HG03520 (cell line): ENCODE data around the gene EPB41L4A.
"Not testable (repeated sequence)": the region's sequence is repeated elsewhere in the genome, so short reads cannot be mapped to it uniquely, and the experiment has no call there.

ENCODE experiments used
- ATAC-seq: cut with Tn5 transposase; IDR thresholded peaks from one replicate; pipeline ENCODE4 v1.9.1; 2021; ENCODE audit warnings: mild to moderate bottlenecking, moderate library complexity; ENCODE audit not compliant: unreplicated experiment

Gene EPB41L4A, protein sequence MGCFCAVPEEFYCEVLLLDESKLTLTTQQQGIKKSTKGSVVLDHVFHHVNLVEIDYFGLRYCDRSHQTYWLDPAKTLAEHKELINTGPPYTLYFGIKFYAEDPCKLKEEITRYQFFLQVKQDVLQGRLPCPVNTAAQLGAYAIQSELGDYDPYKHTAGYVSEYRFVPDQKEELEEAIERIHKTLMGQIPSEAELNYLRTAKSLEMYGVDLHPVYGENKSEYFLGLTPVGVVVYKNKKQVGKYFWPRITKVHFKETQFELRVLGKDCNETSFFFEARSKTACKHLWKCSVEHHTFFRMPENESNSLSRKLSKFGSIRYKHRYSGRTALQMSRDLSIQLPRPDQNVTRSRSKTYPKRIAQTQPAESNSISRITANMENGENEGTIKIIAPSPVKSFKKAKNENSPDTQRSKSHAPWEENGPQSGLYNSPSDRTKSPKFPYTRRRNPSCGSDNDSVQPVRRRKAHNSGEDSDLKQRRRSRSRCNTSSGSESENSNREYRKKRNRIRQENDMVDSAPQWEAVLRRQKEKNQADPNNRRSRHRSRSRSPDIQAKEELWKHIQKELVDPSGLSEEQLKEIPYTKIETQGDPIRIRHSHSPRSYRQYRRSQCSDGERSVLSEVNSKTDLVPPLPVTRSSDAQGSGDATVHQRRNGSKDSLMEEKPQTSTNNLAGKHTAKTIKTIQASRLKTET

DNA sequence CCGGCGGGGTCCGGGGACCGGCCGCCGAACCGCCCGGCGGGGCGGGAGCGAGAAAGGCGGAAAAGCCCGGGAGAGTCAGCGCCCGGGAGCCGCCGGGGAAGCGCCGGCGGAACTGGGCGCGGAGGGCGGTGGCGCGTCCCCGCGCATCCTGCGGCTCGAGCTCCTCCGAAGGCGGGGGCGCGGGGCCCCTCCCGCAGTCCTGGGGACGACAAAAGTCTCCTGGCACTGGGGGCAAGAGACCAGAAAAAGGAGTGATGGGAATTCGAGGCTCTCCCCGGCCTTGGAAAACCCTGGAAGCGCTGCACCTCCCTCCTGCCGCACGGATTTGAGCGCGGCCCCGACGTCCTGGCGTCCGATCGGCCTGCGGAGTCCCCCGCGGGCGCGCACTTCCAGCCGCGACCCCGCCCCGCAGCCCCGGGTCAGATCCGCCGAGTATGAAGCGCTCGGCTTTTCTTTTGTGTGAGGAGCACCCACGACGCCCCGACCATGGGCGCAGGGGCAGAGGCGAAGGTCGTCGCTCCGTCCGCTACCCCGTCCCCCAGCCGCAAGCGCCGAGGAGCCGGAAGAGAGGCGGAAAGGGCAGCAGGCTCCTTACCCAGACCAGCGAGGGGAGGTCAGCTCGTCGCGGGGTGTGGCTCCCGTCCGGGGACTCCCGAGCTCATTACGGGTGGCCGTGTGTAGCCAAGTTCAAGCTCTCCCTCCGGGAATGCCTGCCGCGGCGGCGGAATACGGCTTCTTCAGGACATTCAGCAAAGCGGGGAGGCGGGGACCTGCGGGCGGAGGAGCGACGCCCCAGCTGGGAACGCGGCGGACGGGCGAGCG lies at the start of gene EPB41L4A:
Gene EPB41L4A, minus strand, starts transcription at position 114 of the 822 bp plus-strand sequence. CDS start 238 bp downstream, outside the sequence.
- peak; percentile 8 for ATAC-seq

DNA sequence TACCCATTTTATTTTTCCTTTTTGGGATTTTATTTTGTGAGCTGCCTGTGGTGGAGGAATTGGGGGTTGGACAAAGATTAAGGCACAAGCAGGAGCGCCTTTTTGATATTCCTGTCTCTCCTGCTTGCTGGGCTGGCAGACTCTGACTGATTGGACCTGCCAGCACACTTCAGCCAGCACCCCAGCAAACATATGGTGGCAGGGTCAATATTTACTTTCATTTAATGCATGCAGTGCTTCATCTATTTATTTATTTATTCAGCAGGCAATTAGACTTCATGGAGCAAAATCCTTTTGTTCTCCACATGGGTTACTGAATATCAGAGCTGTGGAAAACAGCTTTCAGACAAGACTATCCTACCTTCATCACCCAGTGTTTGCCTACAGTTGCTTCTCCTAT lies 48.4 kb upstream of the EPB41L4A start:
- ATAC-seq: no peak

DNA sequence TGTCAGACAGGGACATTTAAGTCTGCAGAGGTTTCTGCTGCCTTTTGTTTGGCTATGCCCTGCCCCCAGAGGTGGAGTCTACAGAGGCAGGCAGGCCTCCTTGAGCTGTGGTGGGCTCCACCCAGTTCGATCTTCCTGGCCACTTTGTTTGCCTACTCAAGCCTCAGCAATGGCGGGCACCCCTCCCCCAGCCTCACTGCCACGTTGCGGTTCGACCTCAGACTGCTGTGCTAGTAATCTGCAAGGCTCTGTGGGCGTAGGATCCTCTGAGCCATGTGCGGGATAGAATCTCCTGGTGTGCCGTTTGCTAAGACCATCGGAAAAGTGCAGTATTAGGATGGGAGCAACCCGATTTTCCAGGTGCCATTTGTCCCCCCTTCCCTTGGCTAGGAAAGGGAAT lies 47.2 kb upstream of the EPB41L4A start:
- ATAC-seq: not testable (repeated sequence)

DNA sequence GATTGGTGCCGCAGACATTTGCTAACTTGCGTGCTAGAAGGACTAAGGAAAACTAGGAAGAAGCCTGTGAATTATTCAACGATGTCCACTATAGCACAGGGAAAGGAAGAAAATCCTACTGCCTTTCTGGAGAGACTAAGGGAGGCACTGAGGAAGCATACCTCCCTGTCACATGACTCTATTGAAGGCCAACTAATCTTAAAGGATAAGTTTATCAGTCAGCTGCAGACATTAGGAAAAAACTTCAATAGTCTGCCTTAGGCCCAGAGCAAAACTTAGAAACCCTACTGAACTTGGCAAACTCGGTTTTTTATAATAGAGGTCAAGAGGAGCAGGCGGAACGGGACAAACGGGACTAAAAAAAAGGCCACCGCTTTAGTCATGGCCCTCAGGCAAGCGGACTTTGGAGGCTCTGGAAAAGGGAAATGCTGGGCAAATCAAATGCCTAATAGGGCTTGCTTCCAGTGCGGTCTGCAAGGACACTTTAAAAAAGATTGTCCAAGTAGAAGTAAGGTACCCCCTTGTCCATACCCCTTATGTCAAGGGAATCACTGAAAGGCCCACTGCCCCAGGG lies 28.2 kb upstream of the EPB41L4A start:
- ATAC-seq: not testable (repeated sequence)

DNA sequence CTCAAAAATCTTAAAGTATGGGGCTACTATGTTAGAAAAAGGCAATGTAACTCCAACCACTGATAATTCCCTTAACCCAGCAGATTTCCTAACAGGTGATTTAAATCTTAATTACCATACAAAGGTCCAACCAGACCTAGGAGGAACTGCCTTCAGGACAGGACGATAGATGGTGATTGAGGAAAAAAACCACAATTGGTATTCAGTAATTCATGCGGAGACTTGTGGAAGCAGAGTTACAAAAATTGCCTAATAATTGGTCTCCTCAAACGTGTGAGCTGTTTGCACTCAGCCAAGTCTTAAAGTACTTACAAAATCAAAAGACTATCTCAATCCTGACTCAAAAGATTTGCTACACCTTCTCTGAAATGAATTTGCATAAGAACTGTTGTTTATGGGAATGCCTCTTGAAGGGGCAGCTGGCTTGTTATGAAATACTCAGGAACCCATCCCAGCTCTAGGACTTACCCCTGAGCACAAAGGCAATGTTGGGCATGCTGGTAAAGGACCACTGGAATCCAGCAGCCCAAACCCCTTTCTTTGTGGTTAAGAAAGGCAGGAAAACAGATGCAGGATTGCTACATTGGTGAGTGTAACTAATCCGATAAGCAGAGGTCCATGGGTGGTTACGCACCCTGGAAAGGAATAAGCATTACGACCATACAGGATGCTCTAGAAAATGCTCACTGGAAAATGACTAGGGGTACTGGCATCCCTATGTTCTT lies 26.7 kb upstream of the EPB41L4A start:
- ATAC-seq: no peak

DNA sequence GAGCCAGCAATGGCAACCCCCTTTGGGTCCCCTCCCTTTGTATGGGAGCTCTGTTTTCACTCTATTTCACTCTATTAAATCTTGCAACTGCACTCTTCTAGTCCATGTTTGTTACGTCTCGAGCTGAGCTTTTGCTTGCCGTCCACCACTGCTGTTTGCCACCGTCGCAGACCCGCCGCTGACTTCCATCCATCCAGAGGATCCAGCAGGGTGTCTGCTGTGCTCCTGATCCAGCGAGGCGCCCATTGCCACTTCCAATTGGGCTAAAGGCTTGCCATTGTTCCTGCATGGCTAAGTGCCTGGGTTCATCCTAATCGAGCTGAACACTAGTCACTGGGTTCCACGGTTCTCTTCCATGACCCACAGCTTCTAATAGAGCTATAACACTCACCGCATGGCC lies 24.9 kb upstream of the EPB41L4A start:
- ATAC-seq: not testable (repeated sequence)

DNA sequence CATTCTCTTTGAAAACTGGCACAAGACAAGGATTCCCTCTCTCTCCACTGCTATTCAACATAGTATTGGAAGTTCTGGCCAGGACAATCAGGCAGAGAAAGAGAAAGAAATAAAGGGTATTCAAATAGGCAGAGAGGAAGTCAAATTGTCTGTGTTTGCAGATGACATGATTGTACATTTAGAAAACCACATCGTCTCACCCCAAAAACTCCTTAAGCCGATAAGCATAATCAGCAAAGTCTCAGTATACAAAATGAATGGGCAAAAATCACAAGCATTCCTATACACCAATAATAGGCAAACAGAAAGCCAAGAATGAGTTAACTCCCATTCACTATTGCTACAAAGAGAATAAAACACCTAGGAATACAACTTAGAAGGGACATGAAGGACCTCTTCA lies 21.0 kb upstream of the EPB41L4A start:
- ATAC-seq: no peak

DNA sequence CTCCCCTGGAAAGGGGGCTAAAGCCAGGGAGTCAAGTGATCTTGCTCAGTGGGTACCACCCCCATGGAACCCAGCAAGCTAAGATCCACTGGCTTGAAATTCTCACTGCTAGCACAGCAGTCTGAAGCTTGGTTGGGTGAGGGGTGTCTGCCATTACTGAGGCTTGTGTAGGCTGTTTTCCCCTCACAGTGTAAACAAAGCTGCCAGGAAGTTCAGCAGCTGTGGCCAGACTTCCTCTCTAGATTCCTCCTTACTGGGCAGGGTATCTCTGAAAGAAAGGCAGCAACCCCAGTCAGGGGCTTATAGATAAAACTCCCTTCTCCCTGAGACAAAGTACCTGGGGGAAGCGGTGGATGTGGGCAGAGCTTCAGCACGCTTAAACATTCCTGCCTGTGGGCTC lies 17.1 kb upstream of the EPB41L4A start:
- no peak for ATAC-seq

DNA sequence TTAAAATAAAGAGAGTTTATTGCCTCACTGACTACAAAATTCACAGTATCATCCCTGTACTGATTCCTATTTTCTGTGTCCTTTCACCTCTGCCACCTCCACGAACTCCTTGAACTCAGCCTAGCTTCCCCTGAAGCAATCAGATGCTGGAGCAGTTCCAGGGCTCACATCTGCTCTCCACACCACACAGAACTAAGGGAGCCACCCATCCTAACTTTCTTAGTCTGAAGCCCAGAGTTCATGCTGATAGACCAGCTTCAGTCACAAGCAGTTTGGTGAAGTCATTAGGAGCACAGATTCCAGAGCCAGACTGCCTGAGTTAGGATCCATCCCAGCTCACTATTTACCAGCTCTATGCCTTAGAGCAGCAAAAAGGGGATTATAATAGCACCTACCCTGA lies 15.6 kb upstream of the EPB41L4A start:
- no peak for ATAC-seq

DNA sequence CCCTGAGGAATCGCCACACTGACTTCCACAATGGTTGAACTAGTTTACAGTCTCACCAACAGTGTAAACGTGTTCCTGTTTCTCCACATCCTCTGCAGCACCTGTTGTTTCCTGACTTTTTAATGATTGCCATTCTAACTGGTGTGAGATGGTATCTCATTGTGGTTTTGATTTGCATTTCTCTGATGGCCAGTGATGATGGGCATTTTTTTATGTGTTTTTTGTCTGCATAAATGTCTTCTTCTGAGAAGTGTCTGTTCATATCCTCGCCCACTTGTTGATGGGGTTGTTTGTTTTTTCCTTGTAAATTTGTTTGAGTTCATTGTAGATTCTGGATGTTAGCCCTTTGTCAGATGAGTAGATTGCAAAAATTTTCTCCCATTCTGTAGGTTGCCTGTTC lies 7.1 kb upstream of the EPB41L4A start:
- ATAC-seq: not testable (repeated sequence)

DNA sequence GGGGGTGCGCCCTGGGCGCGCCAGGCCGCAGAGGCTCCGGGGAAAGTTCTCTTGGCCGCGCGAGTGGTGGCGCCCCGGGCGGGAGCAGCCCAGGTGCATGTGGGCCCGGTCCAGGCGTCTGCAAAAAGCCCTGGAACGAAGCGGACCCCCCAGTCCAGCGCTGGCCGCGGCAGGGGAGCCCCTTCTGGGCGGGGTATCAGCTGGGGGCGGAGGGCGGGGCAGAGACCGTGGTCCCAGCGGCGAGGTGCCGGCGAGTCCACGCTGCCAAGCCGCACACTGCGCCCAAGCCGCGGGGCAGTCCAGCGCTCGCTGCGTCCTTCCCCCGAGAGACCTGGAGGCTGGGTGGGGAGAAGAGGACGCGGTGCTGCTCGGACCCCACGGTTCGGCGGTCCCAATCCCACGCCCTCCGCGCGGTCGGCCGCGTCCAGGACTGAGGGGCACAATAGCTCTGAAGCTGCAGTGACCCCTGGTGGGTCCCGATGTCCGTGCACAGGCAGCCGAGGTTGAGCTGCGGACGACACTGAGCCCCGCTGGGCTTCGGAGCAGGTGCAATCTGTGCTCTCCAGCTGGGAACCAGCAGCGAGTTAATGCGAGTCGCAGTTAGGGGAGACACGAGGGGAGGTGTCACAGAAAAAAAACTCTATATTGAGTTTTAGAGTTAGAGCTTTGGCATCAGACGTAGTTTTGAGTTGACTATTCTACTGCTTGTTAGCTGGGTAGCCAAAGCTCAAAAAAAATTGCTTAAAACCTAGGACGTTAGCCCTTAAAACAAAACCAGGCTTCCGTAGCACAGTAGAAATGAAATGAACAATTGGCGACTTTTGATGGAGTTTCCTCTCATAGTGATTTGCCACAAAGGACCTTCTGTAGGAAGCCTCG lies 1.1 kb upstream of the EPB41L4A start:
- ATAC-seq: peak; percentile 75

DNA sequence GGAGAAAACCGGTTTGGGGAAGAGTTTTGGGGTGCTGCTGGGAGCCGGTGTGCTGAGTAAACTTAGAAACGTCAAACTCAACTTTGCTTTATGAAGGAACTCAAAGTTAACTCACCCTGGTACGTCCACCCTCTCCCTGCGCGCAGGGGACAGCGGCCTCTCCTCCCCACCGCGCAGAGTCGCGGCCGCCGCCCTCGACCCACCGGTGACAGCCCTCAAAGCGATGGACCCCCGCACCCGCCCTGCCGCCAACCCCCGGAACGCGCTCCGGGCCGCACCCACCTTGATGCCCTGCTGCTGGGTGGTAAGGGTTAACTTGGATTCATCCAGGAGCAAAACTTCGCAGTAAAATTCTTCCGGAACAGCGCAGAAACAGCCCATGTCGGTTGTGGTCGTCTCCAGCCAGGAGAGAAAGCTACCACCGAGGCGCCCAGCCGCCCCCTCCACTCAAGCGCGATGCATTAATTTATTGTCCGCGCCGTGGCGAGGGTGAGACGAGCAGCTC lies 366 bp downstream of the EPB41L4A start:
- no peak for ATAC-seq

DNA sequence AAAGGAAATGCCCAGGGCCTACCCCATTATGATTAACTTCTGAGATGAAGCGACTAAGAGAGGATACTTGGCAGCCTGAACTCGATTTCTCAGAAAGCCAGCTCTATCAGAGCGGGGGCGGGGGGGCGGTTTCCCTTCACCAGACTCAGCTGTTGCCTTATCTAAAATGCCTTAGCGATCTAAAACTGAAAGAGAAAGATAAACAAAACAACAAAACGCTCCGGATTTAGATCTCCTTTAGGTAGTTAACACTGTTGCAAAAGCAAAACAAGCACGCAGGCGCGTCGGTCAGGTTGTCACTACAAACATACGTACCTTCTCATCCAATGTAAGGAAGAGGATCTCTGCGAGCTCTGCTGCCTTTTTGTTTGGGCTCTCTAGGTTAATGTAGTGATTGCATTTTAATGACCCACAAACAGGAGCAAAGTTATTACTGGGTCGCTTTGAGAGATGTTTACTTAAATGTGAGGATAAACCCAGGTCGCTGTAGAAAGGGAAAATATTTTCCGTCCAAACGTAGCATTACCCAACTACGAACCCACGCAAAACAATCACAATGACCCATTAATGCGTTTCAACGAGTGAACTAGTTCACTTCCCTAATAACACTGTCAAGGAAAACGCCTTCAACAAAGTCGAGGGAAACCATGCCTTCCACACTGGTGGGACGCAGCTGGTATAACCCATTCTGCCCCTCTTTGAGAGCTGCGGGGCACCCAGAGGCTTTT lies 982 bp downstream of the EPB41L4A start:
- peak; percentile 61 for ATAC-seq

DNA sequence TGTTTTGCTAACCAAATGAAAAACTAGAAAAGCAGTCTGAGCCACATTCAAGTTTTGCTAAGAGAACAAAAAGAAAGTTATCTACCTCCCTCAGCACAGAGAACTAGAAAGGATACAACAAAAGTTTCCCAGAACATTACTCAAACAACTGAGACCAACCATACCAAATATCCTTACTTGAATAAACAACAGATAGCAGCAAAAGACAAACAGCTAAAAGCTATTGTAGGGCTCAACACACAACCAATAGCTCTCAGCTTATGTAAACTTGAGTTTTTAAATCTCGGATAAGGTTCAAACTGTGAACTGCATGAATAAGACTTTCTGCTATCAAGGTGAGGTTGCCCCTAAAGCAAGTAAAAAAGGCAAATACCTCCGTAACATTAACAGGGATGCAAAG lies 3.5 kb downstream of the EPB41L4A start:
- no peak for ATAC-seq

DNA sequence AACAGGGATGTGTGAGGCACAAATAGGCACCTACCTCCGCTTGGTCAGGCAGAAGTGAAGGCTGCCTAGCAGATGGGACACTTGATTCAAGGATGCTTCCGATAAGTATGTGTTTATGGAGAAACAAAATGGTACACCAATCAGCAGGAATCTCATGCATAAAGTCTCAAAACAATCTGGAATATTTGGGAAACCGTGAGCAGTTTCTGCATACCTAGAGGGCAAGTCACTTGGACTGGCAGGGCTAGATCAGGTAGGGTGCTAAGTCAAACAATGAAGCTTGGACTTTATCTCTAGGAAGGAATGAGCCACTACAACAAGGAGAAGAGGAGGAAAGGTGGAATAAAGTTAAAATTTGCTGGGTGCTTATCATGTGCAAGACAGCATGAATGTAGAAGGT lies 5.5 kb downstream of the EPB41L4A start:
- ATAC-seq: no peak

DNA sequence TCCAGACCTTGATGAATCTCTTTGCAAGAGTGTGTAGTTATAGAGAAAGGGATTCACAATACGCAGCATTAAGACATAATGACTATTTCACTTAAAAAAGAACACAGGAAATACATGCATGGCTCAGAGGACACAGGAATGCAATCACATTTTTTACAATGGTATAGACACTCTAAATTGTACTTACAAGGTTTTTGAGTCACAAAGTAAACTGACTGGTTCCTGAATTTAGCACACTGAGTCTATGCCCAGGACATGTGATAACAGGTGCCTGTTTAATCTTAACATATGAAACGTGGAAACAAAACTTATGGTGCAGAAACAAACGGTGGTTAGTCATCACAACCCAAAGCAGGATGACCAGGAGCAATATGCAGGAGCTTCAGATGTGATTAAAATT lies 6.7 kb downstream of the EPB41L4A start:
- no peak for ATAC-seq

DNA sequence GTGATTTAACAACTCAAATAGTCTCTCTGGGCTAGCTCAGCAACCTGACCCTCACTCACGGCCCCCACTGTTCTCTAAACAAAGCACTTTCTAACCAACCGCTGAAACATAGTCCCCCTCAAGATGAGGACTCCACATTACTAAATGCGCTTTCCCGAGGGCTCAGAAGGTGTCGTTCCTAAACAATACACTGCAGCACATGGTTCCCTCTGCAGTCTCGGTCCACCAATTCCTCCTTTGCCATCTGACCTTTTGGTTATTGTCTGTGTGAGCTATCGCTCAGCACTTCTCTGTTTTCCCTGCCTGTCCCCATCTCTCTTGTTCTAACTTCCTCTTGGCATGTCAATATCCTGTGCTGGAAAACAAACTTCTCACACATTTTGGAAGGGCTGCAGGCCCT lies 7.2 kb downstream of the EPB41L4A start:
- ATAC-seq: no peak

DNA sequence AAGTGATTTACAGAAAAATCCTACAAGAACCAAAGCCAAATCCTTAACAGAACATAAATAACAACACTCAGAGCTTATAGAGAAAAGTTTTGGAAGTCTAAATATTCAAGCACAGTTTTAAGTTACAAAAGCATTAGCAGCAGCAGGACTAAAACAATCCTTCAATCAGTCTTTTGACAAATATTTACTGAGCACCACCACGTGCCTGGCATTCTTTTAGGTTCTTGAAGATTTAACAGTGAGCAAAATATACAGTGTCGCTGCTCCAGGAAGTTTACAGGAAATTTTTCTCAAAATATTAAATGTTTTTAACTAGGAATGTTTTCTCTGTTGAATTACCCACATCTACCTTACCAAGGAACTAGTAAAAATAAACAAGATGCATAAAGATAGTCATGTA lies 11.4 kb downstream of the EPB41L4A start:
- ATAC-seq: no peak

DNA sequence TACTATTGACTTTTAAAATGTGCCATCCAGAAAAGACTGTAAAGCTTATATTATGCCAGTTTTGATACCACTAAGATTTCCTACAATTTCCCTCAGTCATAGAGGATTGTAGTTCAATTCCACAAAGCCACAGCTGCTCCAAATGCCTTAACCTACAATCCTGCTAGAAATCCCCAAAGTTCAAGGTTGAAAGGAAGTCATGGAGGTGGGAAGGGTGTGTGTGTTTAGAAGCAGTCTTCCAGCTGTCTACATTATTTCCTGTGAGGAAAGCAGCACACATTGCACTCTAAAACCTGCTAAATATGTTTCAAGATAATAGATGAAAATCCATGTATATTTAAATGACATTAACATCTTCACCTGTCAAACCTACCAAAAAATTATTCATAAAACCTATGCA lies 11.8 kb downstream of the EPB41L4A start:
- no peak for ATAC-seq
